Prostate gland (tissue), 2 donors: ENCODE measurements around the gene TMEM82. TPM values are rescaled to one million over a fixed set of nuclear protein-coding genes. Genes with fewer than 3 reads are reported as not detected.

Experiments used
- DNase-seq: peaks from one replicate; pipeline ENCODE4 v3.0.0-alpha.2; 2019; ENCODE audit warnings: low spot score
- H3K27ac ChIP-seq, 2 donors: fragments of 200-600 bp; sonication (generic); 2 replicates each; pipeline ENCODE4 v1.5.1; 2017 to 2019
- H3K27me3 ChIP-seq: fragments of 200-600 bp; sonication (generic); replicated peaks from 2 replicates; pipeline ENCODE4 v1.5.1; 2019; ENCODE audit not compliant: insufficient read depth
- H3K36me3 ChIP-seq, 2 donors: fragments of 200-600 bp; sonication (generic); 1 replicate in 1 of 2; 2 replicates in 1 of 2; pipeline versions ENCODE4 v1.5.1 to v1.8.1; 2017 to 2019
- H3K4me1 ChIP-seq: fragments of 200-600 bp; sonication (generic); replicated peaks from 2 replicates; pipeline ENCODE4 v1.5.1; 2019
- H3K4me3 ChIP-seq, 2 donors: fragments of 200-600 bp; sonication (generic); 2 replicates each; pipeline ENCODE4 v1.5.1; 2017 to 2019
- H3K9me3 ChIP-seq: fragments of 200-600 bp; sonication (generic); 2 replicates; pipeline ENCODE4 v1.5.1; 2017
- CTCF ChIP-seq, 4 experiments: fragments of 200-600 bp in 2 of 4; fragments of 450-650 bp in 2 of 4; sonication (generic) in 2 of 4; IDR thresholded peaks; 1 replicate in 3 of 4; 2 replicates in 1 of 4; pipeline ENCODE4 v1.5.1; 2016 to 2019; ENCODE audit warnings: antibody characterized with exemption in 4 of 4, mild to moderate bottlenecking in 2 of 4, moderate library complexity in 2 of 4
- POLR2A ChIP-seq: fragments of 450-650 bp; IDR thresholded peaks from one replicate; pipeline ENCODE4 v1.6.1; 2016; ENCODE audit warnings: antibody characterized with exemption, mild to moderate bottlenecking
- POLR2AphosphoS5 ChIP-seq: sonication (generic); formaldehyde crosslinking; IDR thresholded peaks from one replicate; pipeline ENCODE4 v1.6.1; 2017; ENCODE audit warnings: antibody characterized with exemption
- WGBS: methylation state at CpG from one replicate; pipeline ENCODE4 v1.1.5; 2018; 5-methylcytosine and 5-hydroxymethylcytosine counted together
- intact Hi-C: fragments of 100-400 bp; cut with DNase I; formaldehyde crosslinking; loops from one replicate; pipeline ENCODE4 v1.14.2; 2022
- total RNA-seq, 2 donors: library from RNA; depleted of rRNA; stranded (reverse); fragments of >200 nt; gene quantifications; one replicate each; pipeline ENCODE4 v1.1.0, GENCODE V29; 2016

The TMEM82 gene
- total RNA-seq, 2 donors from 2014 or later: not detected

DNA sequence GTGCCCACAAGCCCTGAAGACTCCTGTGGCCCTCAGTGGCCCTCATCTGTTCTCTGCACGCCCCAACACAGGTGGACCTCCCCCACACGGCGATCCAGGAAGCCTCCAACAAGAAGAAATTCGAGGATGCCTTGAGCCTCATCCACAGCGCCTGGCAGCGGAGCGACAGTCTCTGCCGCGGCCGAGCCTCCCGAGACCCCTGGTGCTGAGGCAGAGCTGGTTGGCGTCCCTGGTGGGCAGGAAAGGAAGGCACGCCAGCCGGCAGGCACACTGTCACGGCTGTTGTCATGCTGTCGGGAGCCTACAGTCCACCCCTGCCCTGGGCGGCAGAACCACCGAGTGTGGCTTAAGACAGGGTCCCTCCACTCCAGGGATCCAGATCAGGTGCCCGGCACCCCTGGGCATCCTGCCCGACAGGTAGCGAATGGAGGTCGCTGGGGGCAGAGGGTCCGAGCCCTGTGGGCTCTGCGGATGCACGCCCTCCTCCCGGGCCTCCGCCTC lies 8.5 kb upstream of the TMEM82 start:
- Histone ChIP-seq H3K27ac (no peak overlapping the region), H3K4me1 (peaks cover 6% of the 10 kb centered on the region), H3K4me3 (no peak overlapping the region), H3K27me3 (no peaks in the 10 kb centered on the region), H3K9me3 (no peaks in the 10 kb centered on the region), H3K36me3 (peaks cover 0 to 16% of the 10 kb centered on the region in 2 donors)
- intact Hi-C loops: no loop called here
- no peak for DNase-seq
- TF ChIP-seq POLR2AphosphoS5: no peak
- no peak for TF ChIP-seq CTCF (IDR thresholded peaks at IDR 0.05)
- TF ChIP-seq POLR2A: no peak
- WGBS: 96% methylated on average over 25 of the region's 27 CpGs

- WGBS: 78% methylated on average over 13 of the region's 13 CpGs
- peaks cover 6% of the 10 kb centered on the region for H3K4me1 ChIP-seq
Observed at GRCh38 chr1:15734296-15734695, 8.0 kb upstream of the TMEM82 start.

DNA sequence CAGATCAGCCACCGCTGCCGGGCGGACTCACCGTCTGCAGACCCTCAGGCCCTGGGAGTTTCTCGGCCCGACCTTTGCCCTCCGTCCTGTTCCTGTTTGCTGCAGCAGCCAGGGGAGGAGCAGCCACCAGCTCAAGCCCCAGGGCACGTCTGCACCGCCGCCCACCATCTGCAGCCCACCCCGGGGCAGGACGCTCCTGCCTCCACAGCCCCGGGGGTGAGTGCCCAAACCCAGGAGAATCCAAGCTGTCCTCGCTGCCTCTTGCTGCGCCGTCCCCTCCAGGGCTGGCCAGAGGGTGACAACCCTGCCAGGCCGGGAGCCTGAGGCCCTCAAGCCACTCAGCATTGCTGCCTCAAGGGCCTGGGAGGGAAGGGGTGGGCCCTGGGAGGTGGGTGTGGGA lies 7.4 kb upstream of the TMEM82 start:
- no peaks in the 10 kb centered on the region for H3K27me3 ChIP-seq
- no peak for DNase-seq
- H3K27ac ChIP-seq: no peak overlapping the region
- no peak for TF ChIP-seq POLR2A
- no peak for TF ChIP-seq CTCF (IDR thresholded peaks at IDR 0.05)
- TF ChIP-seq POLR2AphosphoS5: no peak
- peaks cover 0 to 16% of the 10 kb centered on the region in 2 donors for H3K36me3 ChIP-seq
- 76% methylated on average over 17 of the region's 17 CpGs for WGBS
- H3K9me3 ChIP-seq: no peaks in the 10 kb centered on the region
- peaks cover 6% of the 10 kb centered on the region for H3K4me1 ChIP-seq
- no peak overlapping the region for H3K4me3 ChIP-seq
- intact Hi-C loops: no loop called here

More at GRCh38 chr1:15734296-15734695, 8.0 kb upstream of the TMEM82 start:
- Histone ChIP-seq H3K36me3 (peaks cover 0 to 16% of the 10 kb centered on the region in 2 donors), H3K9me3 (no peaks in the 10 kb centered on the region), H3K27ac (no peak overlapping the region), H3K4me3 (no peak overlapping the region), H3K27me3 (no peaks in the 10 kb centered on the region)
- no peak for DNase-seq
- TF ChIP-seq POLR2A (no peak), POLR2AphosphoS5 (no peak), CTCF (IDR thresholded peaks at IDR 0.05) (no peak)
- intact Hi-C loops: no loop called here

DNA sequence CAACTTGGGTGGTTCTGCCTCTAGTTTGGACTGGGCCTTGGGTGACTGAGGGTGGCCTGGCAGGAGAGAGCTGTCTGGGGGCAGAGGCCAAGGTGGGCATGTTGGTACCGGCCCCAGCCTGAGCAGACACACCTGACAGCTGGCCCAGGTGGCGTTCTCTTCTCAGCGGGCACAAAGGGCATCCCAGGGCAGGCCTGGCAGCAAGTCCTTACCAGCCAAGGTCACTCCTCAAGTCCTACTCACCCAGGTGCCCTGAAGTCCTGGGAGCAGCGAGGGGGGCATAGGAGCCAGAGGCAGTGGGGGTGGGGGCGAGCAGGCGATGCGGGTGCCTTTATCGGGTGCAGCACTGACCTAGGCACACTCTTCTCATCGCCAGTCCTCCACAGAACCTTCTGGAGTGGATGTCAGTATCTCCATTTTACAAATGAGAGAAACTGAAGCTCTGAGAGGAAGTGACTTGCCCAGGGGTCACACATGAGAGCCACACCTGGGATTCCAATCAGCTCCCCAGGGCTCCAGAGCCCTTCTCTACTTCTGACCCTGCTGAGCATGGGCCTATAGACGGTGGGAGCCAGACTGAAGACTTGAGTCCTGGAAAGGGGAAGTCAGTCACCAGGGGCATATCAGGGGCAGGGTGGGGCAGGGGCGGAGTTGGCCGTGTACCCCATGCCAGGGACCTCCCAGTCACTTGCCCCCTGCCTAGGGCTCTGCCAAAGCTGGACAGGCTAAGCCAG lies 6.8 kb upstream of the TMEM82 start:
- intact Hi-C loops: no loop called here
- H3K36me3 ChIP-seq: peaks cover 0 to 13% of the 10 kb centered on the region in 2 donors
- H3K4me3 ChIP-seq: no peak overlapping the region
- 72% methylated on average over 12 of the region's 12 CpGs for WGBS
- H3K27me3 ChIP-seq: no peaks in the 10 kb centered on the region
- peaks cover 6% of the 10 kb centered on the region for H3K4me1 ChIP-seq
- no peaks in the 10 kb centered on the region for H3K9me3 ChIP-seq
- H3K27ac ChIP-seq: no peak overlapping the region
- no peak for DNase-seq
- TF ChIP-seq POLR2AphosphoS5 (no peak), CTCF (IDR thresholded peaks at IDR 0.05) (no peak), POLR2A (no peak)
